Esophagus (tissue), 2 donors: Measurements from ENCODE around the gene SLC45A3. TPM values are rescaled to one million over a fixed set of nuclear protein-coding genes. Genes with fewer than 3 reads are reported as not detected.

Source experiments
- H3K27ac ChIP-seq, 2 donors: one replicate each; pipeline ENCODE4 v1.5.1; 2013; ENCODE audit warnings: low read depth in 2 of 2, mild to moderate bottlenecking in 2 of 2, inconsistent platforms in 1 of 2, low read length in 1 of 2, moderate library complexity in 1 of 2
- H3K27me3 ChIP-seq, 2 donors: one replicate each; pipeline ENCODE4 v1.6.1; 2013; ENCODE audit warnings: low read length in 2 of 2, control low read depth in 1 of 2, mild to moderate bottlenecking in 1 of 2; ENCODE audit not compliant: insufficient read depth in 2 of 2, control insufficient read depth in 1 of 2
- H3K36me3 ChIP-seq, 2 donors: one replicate each; pipeline ENCODE4 v1.6.1; 2013; ENCODE audit warnings: low read length in 1 of 2; ENCODE audit not compliant: control insufficient read depth in 2 of 2, insufficient read depth in 2 of 2
- H3K4me1 ChIP-seq, 2 donors: one replicate each; pipeline ENCODE4 v1.6.1; 2013; ENCODE audit warnings: low read length in 1 of 2; ENCODE audit not compliant: control insufficient read depth in 2 of 2, insufficient read depth in 2 of 2
- H3K4me3 ChIP-seq, 2 donors: one replicate each; pipeline ENCODE4 v1.5.1; 2013; ENCODE audit warnings: low read length in 2 of 2, mild to moderate bottlenecking in 2 of 2, low read depth in 1 of 2, moderate library complexity in 1 of 2
- H3K9me3 ChIP-seq, 2 donors: one replicate each; pipeline ENCODE4 v1.6.1; 2013; ENCODE audit warnings: mild to moderate bottlenecking in 2 of 2, low read depth in 1 of 2, low read length in 1 of 2, moderate library complexity in 1 of 2; ENCODE audit not compliant: control insufficient read depth in 2 of 2, insufficient read depth in 1 of 2
- WGBS, 2 donors: extraction: QIAGEN DNeasy Blood & Tissue Kit; methylation state at CpG; one replicate each; pipeline ENCODE4 v1.1.7; 2013; 5-methylcytosine and 5-hydroxymethylcytosine counted together
- polyA plus RNA-seq, 2 donors: library from polyadenylated mRNA; stranded (reverse); fragments of 200-250 nt; gene quantifications; one replicate each; pipeline ENCODE4 v1.2.3, GENCODE V29; 2013
- donor health status: healthy with polysubstance abuse.
- donor health status: Bipolar disorder and iron deficiency.

The SLC45A3 gene
- polyA plus RNA-seq, 2 donors: 0.88 to 1.1 TPM

GRCh38 chr1:205688171-205689080 lies 8.1 kb upstream of the SLC45A3 start:
- no peaks in the 10 kb centered on the region for H3K27me3 ChIP-seq
- no peak overlapping the region for H3K4me3 ChIP-seq
- no peaks in the 10 kb centered on the region for H3K9me3 ChIP-seq
- WGBS, 2 donors: 63 to 64% methylated on average over 7 of the region's 7 CpGs
- H3K27ac ChIP-seq: no peak overlapping the region
- no peaks in the 10 kb centered on the region for H3K36me3 ChIP-seq
- no peaks in the 10 kb centered on the region for H3K4me1 ChIP-seq

- Histone ChIP-seq H3K4me3 (no peak overlapping the region), H3K9me3 (no peaks in the 10 kb centered on the region), H3K27ac (no peak overlapping the region), H3K4me1 (no peaks in the 10 kb centered on the region), H3K27me3 (no peaks in the 10 kb centered on the region), H3K36me3 (no peaks in the 10 kb centered on the region)
- 79 to 81% methylated on average over 2 of the region's 2 CpGs for WGBS, 2 donors
Observed at GRCh38 chr1:205687242-205687641, 6.9 kb upstream of the SLC45A3 start.

GRCh38 chr1:205681364-205681763 lies 1.1 kb upstream of the SLC45A3 start:
- no peak overlapping the region for H3K27ac ChIP-seq
- no peaks in the 10 kb centered on the region for H3K36me3 ChIP-seq
- H3K4me3 ChIP-seq: no peak overlapping the region
- H3K4me1 ChIP-seq: peaks cover 7 to 13% of the 10 kb centered on the region in 2 donors
- no peaks in the 10 kb centered on the region for H3K27me3 ChIP-seq
- H3K9me3 ChIP-seq: no peaks in the 10 kb centered on the region
- 65% methylated on average over 3 of the region's 3 CpGs for WGBS, 2 donors

GRCh38 chr1:205678286-205679111 lies 1.8 kb downstream of the SLC45A3 start:
- H3K9me3 ChIP-seq: no peaks in the 10 kb centered on the region
- H3K27me3 ChIP-seq: no peaks in the 10 kb centered on the region
- no peak overlapping the region for H3K4me3 ChIP-seq
- no peaks in the 10 kb centered on the region for H3K36me3 ChIP-seq
- WGBS, 2 donors: 54 to 75% methylated on average over 10 of the region's 10 CpGs
- no peak overlapping the region for H3K27ac ChIP-seq
- peaks cover 7 to 13% of the 10 kb centered on the region in 2 donors for H3K4me1 ChIP-seq

GRCh38 chr1:205677167-205677566 lies 3.1 kb downstream of the SLC45A3 start:
- Histone ChIP-seq H3K27ac (no peak overlapping the region), H3K27me3 (no peaks in the 10 kb centered on the region), H3K4me1 (peaks cover 7 to 13% of the 10 kb centered on the region in 2 donors), H3K36me3 (no peaks in the 10 kb centered on the region), H3K4me3 (no peak overlapping the region), H3K9me3 (no peaks in the 10 kb centered on the region)
- 65 to 76% methylated on average over 5 of the region's 5 CpGs for WGBS, 2 donors

- Histone ChIP-seq H3K9me3 (no peaks in the 10 kb centered on the region), H3K36me3 (no peaks in the 10 kb centered on the region), H3K27me3 (no peaks in the 10 kb centered on the region), H3K4me1 (peaks cover 5 to 13% of the 10 kb centered on the region in 2 donors), H3K27ac (no peak overlapping the region), H3K4me3 (no peak overlapping the region)
- WGBS, 2 donors: 64 to 66% methylated on average over 3 of the region's 3 CpGs
Observed at GRCh38 chr1:205676597-205676996, 3.7 kb downstream of the SLC45A3 start.

- Histone ChIP-seq H3K4me1 (peaks cover 0 to 11% of the 10 kb centered on the region in 2 donors), H3K9me3 (no peaks in the 10 kb centered on the region), H3K36me3 (no peaks in the 10 kb centered on the region), H3K27me3 (no peaks in the 10 kb centered on the region), H3K4me3 (no peak overlapping the region), H3K27ac (no peak overlapping the region)
- 91 to 92% methylated on average over 5 of the region's 5 CpGs for WGBS, 2 donors
Observed at GRCh38 chr1:205676002-205676401, 4.3 kb downstream of the SLC45A3 start.

GRCh38 chr1:205675247-205675646 lies 5.1 kb downstream of the SLC45A3 start:
- no peaks in the 10 kb centered on the region for H3K27me3 ChIP-seq
- 91 to 98% methylated on average over 4 of the region's 4 CpGs for WGBS, 2 donors
- no peak overlapping the region for H3K27ac ChIP-seq
- H3K36me3 ChIP-seq: no peaks in the 10 kb centered on the region
- no peak overlapping the region for H3K4me3 ChIP-seq
- peaks cover 0 to 11% of the 10 kb centered on the region in 2 donors for H3K4me1 ChIP-seq
- no peaks in the 10 kb centered on the region for H3K9me3 ChIP-seq

- 79 to 82% methylated on average over 4 of the region's 4 CpGs for WGBS, 2 donors
- no peaks in the 10 kb centered on the region for H3K36me3 ChIP-seq
- no peaks in the 10 kb centered on the region for H3K9me3 ChIP-seq
- H3K4me1 ChIP-seq: peaks cover 0 to 7% of the 10 kb centered on the region in 2 donors
- H3K4me3 ChIP-seq: no peak overlapping the region
- H3K27me3 ChIP-seq: no peaks in the 10 kb centered on the region
- H3K27ac ChIP-seq: no peak overlapping the region
Observed at GRCh38 chr1:205672970-205673369, 7.3 kb downstream of the SLC45A3 start.
